ENCODE measurements around the gene MR1. TPM values are rescaled to one million over a fixed set of nuclear protein-coding genes. Genes with fewer than 3 reads are reported as not detected.

Gene MR1
- total and polyA plus RNA-seq, 9 of the 15 experiments (the other 6 are each of a cell fraction or from before 2014, with no cell fraction given), result 9.7 to 21.7 (median 15.6) TPM

DNA sequence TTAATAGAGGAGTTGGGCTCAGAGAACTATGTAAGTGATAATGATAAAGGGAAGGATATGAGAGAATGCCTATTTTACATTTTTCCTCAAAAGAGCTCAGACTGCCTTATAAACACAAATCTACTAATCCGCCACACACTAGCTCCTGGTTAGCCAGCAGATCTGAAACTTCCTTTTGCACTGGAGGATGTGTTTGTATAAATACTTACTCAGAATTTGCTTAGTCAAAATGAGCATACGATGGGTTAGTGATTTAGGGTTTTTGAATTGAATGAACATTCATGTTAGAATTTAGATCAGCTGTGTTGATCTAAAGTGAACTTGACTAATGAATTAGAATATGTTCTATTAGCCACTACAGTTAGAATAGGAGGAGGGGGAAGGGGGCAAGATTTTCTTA lies 45.6 kb downstream of the MR1 start:
- H3K9me1 ChIP-seq (ENCODE audit: control insufficient read depth, insufficient read depth, low read length), result no peaks in the 10 kb centered on the region
- TF ChIP-seq ZBED1 (IDR thresholded peaks at IDR 0.05) (no peak), ZHX1 (conservative IDR thresholded peaks at IDR 0.05; ENCODE audit: low read length) (no peak)
- no peak overlapping the region for H3K27ac ChIP-seq (ENCODE audit: extremely low read depth, low read depth, low read length)
- no peaks in the 10 kb centered on the region for H4K20me1 ChIP-seq (replicated peaks; ENCODE audit: control insufficient read depth, insufficient read depth, low read length)
- BruUV-seq (replicated peaks), result no TSS peak
- FAIRE-seq (no peak), DNase-seq (ENCODE audit: extremely low read depth in 1 of 4, low spot score in 3 of 4) (no peak), ATAC-seq (no peak)
- in situ Hi-C loops (cut with MboI) (no loop called here), intact Hi-C loops (cut with micrococcal nuclease) (no loop called here)
- ChIA-PET CTCF (ENCODE audit: low intra/inter-chr PET ratio) (no interaction called here), POLR2A (interaction anchor here (0.7 to 3.9 kb wide), 6 partner anchors 9 to 25 kb away, joined by 3 to 46 read pairs (median 4); partner anchors contain the start of gene IER5)
- 40% methylated on average over 2 of the region's 2 CpGs for WGBS (ENCODE audit: insufficient coverage, low coverage, missing lambda C conversion rate)
- H3K27me3 ChIP-seq (ENCODE audit: control insufficient read depth in 2 of 2, insufficient read depth in 2 of 2, low read length in 2 of 2), result peaks cover 4 to 15% of the 10 kb centered on the region in 2 experiments; a peak in 4 of 5 replicates
- no peak overlapping the region for H3K4me3 ChIP-seq
- H3K79me2 ChIP-seq (ENCODE audit: control insufficient read depth, insufficient read depth, low read length), result no peaks in the 10 kb centered on the region
- H3K4me1 ChIP-seq (replicated peaks in 1 of 2; ENCODE audit: control insufficient read depth in 2 of 2, insufficient read depth in 2 of 2, low read length in 2 of 2), result peaks cover 0 to 4% of the 10 kb centered on the region in 2 experiments; a peak in 3 of 5 replicates
- no peaks in the 10 kb centered on the region for H3K36me3 ChIP-seq (ENCODE audit: control insufficient read depth, insufficient read depth, low read length)
- H3K4me2 ChIP-seq (ENCODE audit: insufficient read depth, low read length), result no peak overlapping the region
- no peaks in the 10 kb centered on the region for H3K9me3 ChIP-seq (replicated peaks; ENCODE audit: control insufficient read depth, insufficient read depth, low read depth, low read length)
- no peak overlapping the region for H2AFZ ChIP-seq (ENCODE audit: low read depth, low read length)
- no peak overlapping the region for H3K9ac ChIP-seq (ENCODE audit: insufficient read depth in 1 of 2, low read depth in 2 of 2, low read length in 2 of 2)

DNA sequence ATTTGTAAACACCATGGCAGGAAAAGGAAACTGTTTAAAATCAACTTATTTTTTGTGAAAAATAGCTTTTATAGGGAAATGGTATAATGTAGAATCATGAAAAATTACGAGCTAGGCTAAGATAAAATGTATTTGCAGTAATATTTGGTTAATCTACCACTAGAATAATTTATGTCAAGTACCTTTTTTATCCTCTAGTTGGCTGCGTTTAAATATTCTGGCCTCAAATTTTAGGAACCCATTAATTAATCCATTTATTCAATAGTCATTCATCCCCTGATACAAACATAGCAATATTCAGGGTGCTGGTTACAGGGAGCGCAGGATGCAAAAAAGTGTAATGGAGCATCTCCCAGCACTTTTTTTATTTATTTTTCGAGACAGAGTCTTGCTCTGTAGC lies 46.1 kb downstream of the MR1 start:
- CTCF ChIA-PET (ENCODE audit: low intra/inter-chr PET ratio), result no interaction called here
- Histone ChIP-seq H3K9ac (ENCODE audit: insufficient read depth in 1 of 2, low read depth in 2 of 2, low read length in 2 of 2) (no peak overlapping the region), H3K27ac (ENCODE audit: extremely low read depth, low read depth, low read length) (no peak overlapping the region), H4K20me1 (replicated peaks; ENCODE audit: control insufficient read depth, insufficient read depth, low read length) (no peaks in the 10 kb centered on the region), H3K79me2 (ENCODE audit: control insufficient read depth, insufficient read depth, low read length) (no peaks in the 10 kb centered on the region), H3K4me2 (ENCODE audit: insufficient read depth, low read length) (no peak overlapping the region), H3K4me3 (no peak overlapping the region), H2AFZ (ENCODE audit: low read depth, low read length) (no peak overlapping the region), H3K36me3 (ENCODE audit: control insufficient read depth, insufficient read depth, low read length) (no peaks in the 10 kb centered on the region), H3K27me3 (ENCODE audit: control insufficient read depth in 2 of 2, insufficient read depth in 2 of 2, low read length in 2 of 2) (peaks cover 4 to 15% of the 10 kb centered on the region in 2 experiments; a peak in 4 of 5 replicates), H3K9me1 (ENCODE audit: control insufficient read depth, insufficient read depth, low read length) (no peaks in the 10 kb centered on the region), H3K4me1 (replicated peaks in 1 of 2; ENCODE audit: control insufficient read depth in 2 of 2, insufficient read depth in 2 of 2, low read length in 2 of 2) (peaks cover 0 to 5% of the 10 kb centered on the region in 2 experiments; a peak in 3 of 5 replicates), H3K9me3 (replicated peaks; ENCODE audit: control insufficient read depth, insufficient read depth, low read depth, low read length) (no peaks in the 10 kb centered on the region)
- DNase-seq (ENCODE audit: extremely low read depth in 1 of 4, low spot score in 3 of 4), result no peak
- BruUV-seq (replicated peaks), result no TSS peak
- POLR2A ChIA-PET, result interaction anchor here (1.2 to 3.9 kb wide), 5 partner anchors 10 to 26 kb away, joined by 3 to 46 read pairs (median 5); partner anchors contain the start of gene IER5
- in situ Hi-C loops (cut with MboI) (loop anchor here (5.0 kb wide), 1 partner anchor 62 kb away; no protein-coding TSS in a partner anchor), intact Hi-C loops (cut with micrococcal nuclease) (loop anchor here (10.0 kb wide), 1 partner anchor 345 kb away; no protein-coding TSS in a partner anchor)
- no peak for FAIRE-seq
- ATAC-seq, result no peak
- WGBS (ENCODE audit: insufficient coverage, low coverage, missing lambda C conversion rate), result 25% methylated on average over 4 of the region's 4 CpGs
- TF ChIP-seq MYC (IDR thresholded peaks at IDR 0.05; ENCODE audit: low read depth, low read length), result no peak
- no peak for TF ChIP-seq MYC (CRISPR knock-in tag; IDR thresholded peaks at IDR 0.05; ENCODE audit: borderline replicate concordance, low read depth)
- no peak for TF ChIP-seq PRMT5 (CRISPR knock-in tag; IDR thresholded peaks at IDR 0.05)
- no peak for TF ChIP-seq SLC30A9 (CRISPR knock-in tag; IDR thresholded peaks at IDR 0.05)
- no peak for TF ChIP-seq ZNF133 (CRISPR knock-in tag; IDR thresholded peaks at IDR 0.05)
- TF ChIP-seq RBM39 (optimal IDR thresholded peaks at IDR 0.05; ENCODE audit: low read depth, low read length), result no peak
- TF ChIP-seq HNRNPL (IDR thresholded peaks at IDR 0.05; ENCODE audit: low read depth, low read length), result no peak
- TF ChIP-seq NFIC (IDR thresholded peaks at IDR 0.05), result no peak
